HCT116 (cell line): ENCODE measurements around the gene ARL5C. TPM values are rescaled to one million over a fixed set of nuclear protein-coding genes. Genes with fewer than 3 reads are reported as not detected.

Experiments used
- ATAC-seq: fragments of 200-7000 bp; cut with Tn5 transposase; 2 replicates; pipeline ENCODE4 v1.9.1; 2020; ENCODE audit warnings: mild to moderate bottlenecking, moderate library complexity
- BruUV-seq: library from RNA; stranded (reverse); fragments of 400-500 nt; replicated peaks from 2 replicates; lab custom pipeline; 2021; lab: Mats Ljungman, UMichigan
- CTCF ChIA-PET: fragments of 300-600 bp; sonication (Branson Sonifier 250); formaldehyde crosslinking; loops from one replicate; lab custom pipeline; 2021; ENCODE audit warnings: antibody characterized with exemption; lab: Charles Lee
- POLR2A ChIA-PET: fragments of 300-600, 350-600 bp; sonication (Branson Sonifier 250); formaldehyde crosslinking; loops from one replicate; lab custom pipeline; 2021; ENCODE audit warnings: antibody characterized with exemption; lab: Charles Lee
- RAD21 ChIA-PET, 2 experiments: fragments of 300-600 bp; sonication (Branson Sonifier 250); formaldehyde crosslinking; loops; one replicate each; lab custom pipeline; 2023; ENCODE audit warnings: low total read pairs in 2 of 2; ENCODE audit not compliant: uncharacterized antibody in 2 of 2, unreplicated experiment in 2 of 2, low non-redundant PET in 1 of 2; lab: Charles Lee
- DNase-seq: peaks from one replicate; pipeline ENCODE4 v3.0.0-alpha.2; 2010; ENCODE audit warnings: low read depth, low spot score
- H2AFZ ChIP-seq: fragments of 200-600 bp; shearing (Covaris generic), sonication (generic); 2 replicates; pipeline ENCODE4 v1.6.1; 2017; ENCODE audit warnings: low read depth, mixed run types, mixed read lengths, antibody characterized with exemption, low read length; ENCODE audit not compliant: poor library complexity, severe bottlenecking
- H3K27ac ChIP-seq: 2 replicates; pipeline ENCODE4 v1.5.1; 2012; ENCODE audit warnings: low read depth, low read length
- H3K27me3 ChIP-seq: fragments of 200-600 bp; sonication (generic); 2 replicates; pipeline ENCODE4 v1.6.1; 2016; ENCODE audit warnings: mixed run types, low read length, mixed read lengths; ENCODE audit not compliant: insufficient read depth
- H3K36me3 ChIP-seq, 2 experiments: fragments of 200-500 bp in 1 of 2; fragments of 200-600 bp in 1 of 2; sonication (Bioruptor generic) in 1 of 2; sonication (generic) in 1 of 2; 2 replicates each; pipeline versions ENCODE4 v1.5.1 to v1.6.1; 2014 to 2016; ENCODE audit warnings: low read length in 2 of 2, inconsistent platforms in 1 of 2, mixed read lengths in 1 of 2, mixed run types in 1 of 2; ENCODE audit not compliant: insufficient read depth in 2 of 2, control insufficient read depth in 1 of 2
- H3K4me1 ChIP-seq, 2 experiments: fragments of 200-600 bp in 1 of 2; sonication (generic) in 1 of 2; 2 replicates each; pipeline versions ENCODE4 v1.5.1 to v1.6.1; 2012 to 2017; ENCODE audit warnings: low read length in 2 of 2, inconsistent platforms in 1 of 2, mild to moderate bottlenecking in 1 of 2, mixed read lengths in 1 of 2, mixed run types in 1 of 2, moderate library complexity in 1 of 2; ENCODE audit not compliant: insufficient read depth in 2 of 2, control insufficient read depth in 1 of 2
- H3K4me2 ChIP-seq: fragments of 200-600 bp; sonication (generic); 2 replicates; pipeline ENCODE4 v1.6.1; 2017; ENCODE audit warnings: mixed run types, low read length, mixed read lengths
- H3K4me3 ChIP-seq, 2 experiments: fragments of 200-600 bp in 1 of 2; sonication (generic) in 1 of 2; replicated peaks in 1 of 2; 2 replicates each; pipeline ENCODE4 v1.5.1; 2011 to 2016; ENCODE audit warnings: low read length in 2 of 2, control low read depth in 1 of 2, low read depth in 1 of 2, mild to moderate bottlenecking in 1 of 2, mixed read lengths in 1 of 2, mixed run types in 1 of 2
- H3K79me2 ChIP-seq: fragments of 200-600 bp; sonication (generic); 2 replicates; pipeline ENCODE4 v1.6.1; 2017; ENCODE audit warnings: mild to moderate bottlenecking, mixed run types, low read length, moderate library complexity, mixed read lengths; ENCODE audit not compliant: insufficient read depth
- H3K9ac ChIP-seq: fragments of 200-600 bp; sonication (generic); 2 replicates; pipeline ENCODE4 v1.6.1; 2016; ENCODE audit warnings: low read length, mixed read lengths
- H3K9me2 ChIP-seq: fragments of 200-600 bp; sonication (generic), shearing (Covaris generic); 2 replicates; pipeline ENCODE4 v1.6.1; 2017; ENCODE audit warnings: mixed run types, mild to moderate bottlenecking, moderate library complexity; ENCODE audit not compliant: insufficient read depth
- H3K9me3 ChIP-seq, 2 experiments: fragments of 200-500 bp in 1 of 2; fragments of 200-600 bp in 1 of 2; sonication (Bioruptor generic) in 1 of 2; sonication (generic) in 1 of 2; 2 replicates each; pipeline ENCODE4 v1.6.1; 2014 to 2017; ENCODE audit warnings: low read length in 2 of 2, mixed read lengths in 2 of 2, inconsistent platforms in 1 of 2, low read depth in 1 of 2, mild to moderate bottlenecking in 1 of 2, mixed run types in 1 of 2, moderate library complexity in 1 of 2; ENCODE audit not compliant: control insufficient read depth in 1 of 2, insufficient read depth in 1 of 2
- H4K20me1 ChIP-seq: fragments of 200-600 bp; sonication (generic), shearing (Covaris generic); 2 replicates; pipeline ENCODE4 v1.6.1; 2017; ENCODE audit warnings: mixed run types, mild to moderate bottlenecking, moderate library complexity; ENCODE audit not compliant: insufficient read depth
- CBX3 ChIP-seq: IDR thresholded peaks from 2 replicates; pipeline ENCODE4 v1.6.1; 2012; ENCODE audit warnings: low read depth
- CEBPB ChIP-seq: IDR thresholded peaks from 2 replicates; pipeline ENCODE4 v1.6.1; 2012; ENCODE audit warnings: low read depth
- EGR1 ChIP-seq: IDR thresholded peaks from 2 replicates; pipeline ENCODE4 v1.6.1; 2012; ENCODE audit warnings: low read depth
- ELF1 ChIP-seq: IDR thresholded peaks from 2 replicates; pipeline ENCODE4 v1.6.1; 2012; ENCODE audit warnings: low read depth, borderline replicate concordance
- EZH2phosphoT487 ChIP-seq: fragments of 200-600 bp; IDR thresholded peaks from 2 replicates; pipeline ENCODE4 v1.6.1; 2018; ENCODE audit warnings: antibody characterized with exemption, borderline replicate concordance
- FOSL1 ChIP-seq: IDR thresholded peaks from 2 replicates; pipeline ENCODE4 v1.6.1; 2012; ENCODE audit warnings: low read depth
- POLR2AphosphoS5 ChIP-seq: IDR thresholded peaks from 2 replicates; pipeline ENCODE4 v1.6.1; 2011; ENCODE audit warnings: mild to moderate bottlenecking, low read depth, low read length, moderate library complexity
- REST ChIP-seq: IDR thresholded peaks from 2 replicates; pipeline ENCODE4 v1.6.1; 2012; ENCODE audit warnings: low read depth
- SIN3A ChIP-seq: IDR thresholded peaks from 2 replicates; pipeline ENCODE4 v1.6.1; 2012; ENCODE audit warnings: low read depth
- SRF ChIP-seq: IDR thresholded peaks from 2 replicates; pipeline ENCODE4 v1.6.1; 2012; ENCODE audit warnings: low read depth
- intact Hi-C: fragments of 100-400 bp; cut with micrococcal nuclease; formaldehyde crosslinking; loops from 2 replicates; pipeline ENCODE4 v1.10.0; 2022
- total RNA-seq: library from RNA; stranded (reverse); gene quantifications from one replicate; pipeline ENCODE4 v1.2.1, GENCODE V29; 2021; ENCODE audit not compliant: unreplicated experiment
- TF ChIP-seq, protein P1 (sequence below): IDR thresholded peaks from 2 replicates; pipeline ENCODE4 v1.6.1; 2011; ENCODE audit warnings: mild to moderate bottlenecking, low read length, moderate library complexity; ENCODE audit not compliant: insufficient replicate concordance; ENCODE audit errors: extremely low read depth

Gene ARL5C
- total RNA-seq, 1 experiment from 2014 or later = not detected

GRCh38 chr17:39183720-39184119, 17.8 kb upstream of the ARL5C start:
- DNase-seq = no peak
- peaks cover 0 to 3% of the 10 kb centered on the region in 2 experiments; a peak in 2 of 4 replicates for H3K4me1 ChIP-seq
- H3K9ac ChIP-seq = no peak overlapping the region
- H3K27ac ChIP-seq = no peak overlapping the region
- RAD21 ChIA-PET = no interaction called here
- no peaks in the 10 kb centered on the region for H4K20me1 ChIP-seq
- H3K4me2 ChIP-seq = no peak overlapping the region
- H3K4me3 ChIP-seq = no peak overlapping the region
- TF ChIP-seq POLR2AphosphoS5 = no peak
- no peak for TF ChIP-seq SIN3A
- no peak for TF ChIP-seq EZH2phosphoT487
- no peak for TF ChIP-seq CBX3
- TF ChIP-seq SRF = no peak
- no peak for TF ChIP-seq CEBPB
- TF ChIP-seq FOSL1 = no peak
- TF ChIP-seq ELF1 = no peak
- no peak for TF ChIP-seq REST
- TF ChIP-seq, protein P1, sequence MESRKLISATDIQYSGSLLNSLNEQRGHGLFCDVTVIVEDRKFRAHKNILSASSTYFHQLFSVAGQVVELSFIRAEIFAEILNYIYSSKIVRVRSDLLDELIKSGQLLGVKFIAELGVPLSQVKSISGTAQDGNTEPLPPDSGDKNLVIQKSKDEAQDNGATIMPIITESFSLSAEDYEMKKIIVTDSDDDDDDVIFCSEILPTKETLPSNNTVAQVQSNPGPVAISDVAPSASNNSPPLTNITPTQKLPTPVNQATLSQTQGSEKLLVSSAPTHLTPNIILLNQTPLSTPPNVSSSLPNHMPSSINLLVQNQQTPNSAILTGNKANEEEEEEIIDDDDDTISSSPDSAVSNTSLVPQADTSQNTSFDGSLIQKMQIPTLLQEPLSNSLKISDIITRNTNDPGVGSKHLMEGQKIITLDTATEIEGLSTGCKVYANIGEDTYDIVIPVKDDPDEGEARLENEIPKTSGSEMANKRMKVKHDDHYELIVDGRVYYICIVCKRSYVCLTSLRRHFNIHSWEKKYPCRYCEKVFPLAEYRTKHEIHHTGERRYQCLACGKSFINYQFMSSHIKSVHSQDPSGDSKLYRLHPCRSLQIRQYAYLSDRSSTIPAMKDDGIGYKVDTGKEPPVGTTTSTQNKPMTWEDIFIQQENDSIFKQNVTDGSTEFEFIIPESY = no peak
- no peak for TF ChIP-seq EGR1
- no peak overlapping the region for H2AFZ ChIP-seq
- no peaks in the 10 kb centered on the region for H3K9me2 ChIP-seq
- ATAC-seq = no peak
- CTCF ChIA-PET = interaction anchor here (1.0 kb wide), 1 partner anchor 9 kb away, joined by 8 read pairs; no protein-coding TSS in a partner anchor
- POLR2A ChIA-PET = interaction anchor here (0.6 kb wide), 1 partner anchor 21 kb away, joined by 4 read pairs; no protein-coding TSS in a partner anchor
- H3K9me3 ChIP-seq = no peaks in the 10 kb centered on the region
- no peaks in the 10 kb centered on the region for H3K27me3 ChIP-seq
- peaks cover 12 to 29% of the 10 kb centered on the region in 2 experiments; a peak in 3 of 4 replicates for H3K36me3 ChIP-seq
- intact Hi-C loops = no loop called here
- H3K79me2 ChIP-seq = no peaks in the 10 kb centered on the region
- BruUV-seq = no TSS peak
